Superior temporal gyrus (tissue), 1 donor: Measurements from ENCODE around the gene C4orf46.
"Not testable (repeated sequence)": the region's sequence is repeated elsewhere in the genome, so short reads cannot be mapped to it uniquely, and the experiment has no call there.

ENCODE experiments used
- DNase-seq: peaks from one replicate; pipeline ENCODE4 v3.0.0-alpha.2; 2016; ENCODE audit errors: extremely low spot score

Gene C4orf46

DNA sequence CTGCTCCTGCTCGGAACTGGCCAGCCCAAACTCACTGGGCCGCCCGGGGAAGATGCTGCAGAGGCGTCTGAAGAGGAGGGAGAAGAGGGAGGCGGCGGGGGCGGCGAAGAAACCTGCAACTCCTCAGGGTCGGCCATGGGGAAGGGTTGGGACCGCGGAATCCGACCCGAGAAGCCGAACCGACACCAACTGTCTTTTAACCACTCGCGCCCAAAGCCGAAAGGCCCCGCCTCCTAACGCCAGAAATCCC is at the start of gene C4orf46:
Gene C4orf46 (minus strand): TSS at position 223 of the 250 bp plus-strand sequence. CDS start 86 bp downstream, at position 137.
- no peak for DNase-seq

- no peak for DNase-seq
Observed at GRCh38 chr4:158715802-158716201, 44.1 kb upstream of the C4orf46 start.

DNA sequence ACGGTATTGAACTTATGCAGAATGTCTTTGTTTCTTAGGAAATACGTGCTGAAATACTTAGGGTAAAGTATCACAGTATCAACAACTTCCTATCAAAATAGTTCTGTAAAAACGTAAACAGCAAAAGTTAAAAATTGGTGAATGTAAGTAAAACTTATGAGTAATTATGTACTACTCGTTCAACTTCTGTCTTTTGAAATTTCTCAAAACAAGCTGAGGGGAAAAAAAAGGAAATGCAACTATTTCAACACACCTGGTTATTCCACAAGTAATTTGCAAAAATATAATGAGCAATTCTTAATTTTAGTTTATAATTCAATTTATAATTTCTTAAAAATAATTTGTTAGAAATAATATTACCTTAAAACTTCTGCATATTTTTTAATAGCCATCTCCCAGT is 43.2 kb upstream of the C4orf46 start:
- no peak for DNase-seq

GRCh38 chr4:158712622-158713021 is 40.9 kb upstream of the C4orf46 start:
- DNase-seq = not testable (repeated sequence)

- DNase-seq = peak; percentile 25
Observed at GRCh38 chr4:158710814-158711213, 39.1 kb upstream of the C4orf46 start.

DNA sequence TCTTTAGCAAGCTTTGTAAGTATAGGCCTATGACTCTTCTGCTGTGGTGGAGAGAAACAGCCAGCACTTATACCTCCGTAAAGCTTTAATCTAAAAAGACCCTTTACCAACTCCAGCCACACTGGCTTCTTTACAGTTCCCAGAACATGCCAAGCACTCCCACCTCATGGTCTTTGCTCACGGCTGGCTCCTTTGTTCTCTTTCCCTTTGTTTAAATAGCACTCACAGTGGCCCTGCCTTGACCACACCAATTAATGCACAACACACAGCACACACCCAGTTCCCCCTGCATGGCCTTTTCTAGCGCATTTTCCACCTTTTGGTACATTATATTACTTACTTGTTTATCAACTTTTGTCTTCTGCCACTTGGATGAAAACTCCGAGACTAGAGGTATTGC is 32.6 kb upstream of the C4orf46 start:
- DNase-seq = no peak

DNA sequence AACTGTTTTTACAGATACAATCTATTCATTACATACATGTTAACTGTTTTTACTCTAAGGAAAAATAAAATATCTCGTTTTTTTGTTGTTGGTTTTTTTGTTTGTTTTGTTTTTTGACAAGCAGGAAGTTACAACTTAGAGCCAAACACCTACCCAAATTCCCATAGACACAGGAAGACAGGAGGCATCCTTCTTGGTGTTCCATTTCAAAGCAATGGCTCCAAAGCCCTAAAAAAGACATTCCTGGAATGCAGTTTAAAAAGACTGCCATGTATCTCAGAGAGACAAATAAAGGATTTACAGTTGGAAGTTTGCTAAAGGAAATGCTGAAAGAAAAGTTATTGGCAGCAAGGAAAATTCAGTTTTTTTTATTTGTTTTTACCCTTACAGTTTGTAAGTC is 17.1 kb upstream of the C4orf46 start:
- no peak for DNase-seq

- no peak for DNase-seq
Observed at GRCh38 chr4:158682066-158682465, 10.4 kb upstream of the C4orf46 start.

DNA sequence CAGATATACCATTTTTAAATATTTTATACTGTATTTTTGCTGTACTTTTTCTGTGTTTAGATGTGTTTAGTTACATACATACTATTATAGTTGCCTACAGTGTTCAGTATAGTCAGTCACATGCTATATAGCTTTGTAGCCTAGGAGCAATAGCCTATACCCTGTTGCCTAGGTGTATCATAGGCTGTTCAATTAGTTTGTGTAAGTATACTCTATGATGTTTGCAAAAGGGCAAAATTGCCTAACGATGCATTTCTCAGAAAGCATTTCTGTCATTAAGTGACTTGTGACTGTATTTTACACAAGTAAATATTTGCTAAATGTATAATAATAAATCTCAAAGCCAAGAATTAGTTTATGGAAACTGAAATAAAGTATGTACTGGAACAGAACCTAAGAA is 9.9 kb upstream of the C4orf46 start:
- DNase-seq = no peak

DNA sequence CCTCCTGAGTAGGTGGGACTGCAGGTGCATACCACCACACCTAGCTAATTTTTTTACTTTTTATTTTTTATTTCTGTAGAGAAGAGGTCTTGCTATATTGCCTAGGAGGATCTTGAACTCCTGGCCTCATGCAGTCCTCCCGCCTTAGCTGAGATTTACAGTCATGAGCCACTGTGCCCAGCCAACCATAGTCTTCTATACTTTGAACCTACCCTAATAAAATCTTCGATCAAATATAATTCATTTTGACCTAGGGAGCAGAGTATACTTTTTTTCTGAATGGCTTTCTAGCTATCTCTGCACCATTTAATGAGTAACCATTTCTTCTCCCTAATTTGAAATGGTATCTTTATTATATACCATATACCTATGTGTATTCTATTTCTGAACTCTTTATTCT is 7.1 kb upstream of the C4orf46 start:
- no peak for DNase-seq

DNA sequence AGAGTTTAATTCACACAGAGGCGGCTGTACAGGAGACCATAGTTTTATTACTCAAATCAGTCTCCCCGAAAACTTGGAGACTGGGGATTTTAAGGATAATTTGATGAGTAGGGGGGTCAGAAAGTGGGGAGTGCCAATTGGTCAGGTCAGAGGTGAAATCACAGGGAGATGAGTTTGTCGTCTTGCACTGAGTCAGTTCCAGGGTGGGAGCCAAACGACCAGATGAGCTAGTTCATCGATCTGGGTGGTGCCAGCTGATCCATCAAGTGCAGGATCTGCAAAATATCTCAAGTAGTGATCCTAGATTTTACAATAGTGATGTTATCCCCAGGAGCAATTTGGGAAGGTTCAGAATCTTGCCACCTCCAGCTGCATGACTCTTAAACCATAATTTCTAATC is 4.4 kb upstream of the C4orf46 start:
- DNase-seq = no peak

DNA sequence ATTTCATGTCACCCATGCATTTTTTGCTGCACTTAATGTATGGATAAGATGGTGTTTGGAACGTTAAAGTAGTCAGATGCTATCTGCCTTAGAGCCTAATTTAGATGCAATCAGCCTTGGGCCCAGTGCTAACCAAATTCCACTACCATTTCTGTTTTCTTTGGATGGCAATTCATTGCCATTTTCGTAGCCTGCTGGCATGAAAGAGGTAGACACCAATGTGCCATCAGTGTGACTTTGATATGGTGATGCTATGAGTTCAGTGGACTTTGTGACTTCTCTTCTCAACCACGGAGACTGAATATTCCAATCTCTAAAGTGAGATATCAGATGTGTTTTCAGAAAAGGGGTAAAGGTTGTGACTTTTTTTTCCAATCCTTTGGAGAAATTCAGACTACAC is 1.9 kb upstream of the C4orf46 start:
- no peak for DNase-seq

DNA sequence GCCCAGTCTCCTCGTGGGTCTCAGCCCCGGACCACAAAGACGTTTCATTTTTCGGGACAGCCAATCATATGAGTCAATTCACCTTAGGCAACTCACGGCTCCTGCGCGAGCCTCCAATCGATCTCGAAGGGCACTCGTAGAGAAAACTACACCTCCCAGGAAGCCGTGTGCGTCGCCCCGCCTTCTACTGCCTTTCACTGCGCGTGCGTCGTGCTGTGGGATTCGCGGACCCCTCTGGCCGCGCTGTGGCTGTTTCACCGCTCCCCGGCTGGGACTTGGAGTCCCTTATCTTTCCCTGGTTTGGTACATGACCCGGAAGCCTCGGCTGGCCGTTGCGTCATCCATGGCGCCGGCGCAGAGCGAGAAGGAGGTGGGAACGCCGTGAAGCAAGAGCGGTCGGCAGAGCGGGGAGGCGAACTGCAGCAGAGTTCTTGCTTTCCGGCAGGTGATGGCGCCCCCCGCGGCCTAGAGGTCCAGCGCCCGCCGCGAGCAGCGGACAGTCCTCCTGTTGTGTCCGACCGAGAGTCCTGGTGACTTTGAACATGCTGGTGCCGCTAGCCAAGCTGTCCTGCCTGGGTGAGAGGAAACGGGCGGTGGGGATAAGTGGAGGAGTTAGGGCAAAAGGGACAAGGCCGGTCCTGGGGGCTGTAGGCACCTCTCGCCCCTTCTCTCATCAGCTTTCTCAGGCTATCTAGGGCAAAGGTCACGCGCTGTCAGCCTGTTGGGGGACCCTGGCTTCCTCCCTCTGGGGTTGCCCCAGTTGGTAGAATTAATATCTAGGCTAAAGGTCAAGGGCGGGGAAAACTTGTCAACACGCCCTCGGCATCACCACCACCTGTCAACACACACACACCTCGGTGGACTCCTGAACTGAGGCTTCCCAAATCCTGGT is 474 bp upstream of the C4orf46 start, which contains the start of gene ETFDH:
Gene ETFDH (plus strand): TSS at position 382 of the 892 bp plus-strand sequence. CDS start 161 bp downstream, at position 543.
- DNase-seq = peak; percentile 99

- DNase-seq = peak; percentile 77
Observed at GRCh38 chr4:158670975-158671664, 567 bp downstream of the C4orf46 start.

- peak; percentile 9 for DNase-seq
Observed at GRCh38 chr4:158669310-158669709, 2.4 kb downstream of the C4orf46 start.

GRCh38 chr4:158667651-158668198 is 4.0 kb downstream of the C4orf46 start:
- DNase-seq = no peak

GRCh38 chr4:158666892-158667291 is 4.8 kb downstream of the C4orf46 start:
- no peak for DNase-seq

DNA sequence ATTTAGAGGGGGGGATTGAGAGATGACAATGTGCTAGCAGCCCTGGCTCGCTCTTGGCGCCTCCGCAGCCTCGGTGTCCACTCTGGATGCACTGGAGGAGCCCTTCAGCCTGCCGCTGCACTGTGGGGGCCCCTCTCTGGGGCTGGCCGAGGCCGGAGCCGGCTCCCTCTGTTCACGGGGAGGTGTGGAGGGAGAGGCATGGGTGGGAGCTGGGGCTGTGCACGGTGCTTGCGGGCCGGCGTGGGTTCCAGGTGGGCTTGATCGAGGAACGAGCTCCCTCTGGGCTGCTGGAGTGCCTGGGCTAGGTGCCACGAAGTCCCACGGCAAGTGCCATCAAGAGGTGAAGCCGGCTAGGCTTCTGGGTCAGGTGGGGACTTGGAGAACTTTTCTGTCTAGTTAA is 6.9 kb downstream of the C4orf46 start:
- no peak for DNase-seq

- not testable (repeated sequence) for DNase-seq
Observed at GRCh38 chr4:158663707-158664625, 7.7 kb downstream of the C4orf46 start.

GRCh38 chr4:158663255-158663654 is 8.4 kb downstream of the C4orf46 start:
- DNase-seq = not testable (repeated sequence)

DNA sequence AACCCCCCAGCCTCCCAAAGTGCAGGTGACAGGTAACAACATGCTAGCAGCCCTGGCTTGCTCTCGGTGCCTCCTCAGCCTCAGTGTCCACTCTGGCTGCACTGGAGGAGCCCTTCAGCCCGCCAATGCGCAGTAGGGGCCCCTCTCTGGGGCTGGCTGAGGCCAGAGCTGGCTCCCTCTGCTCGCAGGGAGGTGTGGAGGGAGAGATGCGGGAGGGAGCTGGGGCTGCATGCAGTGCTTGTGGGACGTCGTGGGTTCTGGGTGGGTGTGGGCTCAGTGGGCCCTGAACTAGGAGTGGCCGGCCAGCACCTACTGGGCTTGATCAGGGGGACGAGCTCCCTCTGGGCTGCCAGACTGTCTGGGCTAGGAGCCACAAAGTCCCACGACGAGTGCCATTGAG is 14.4 kb downstream of the C4orf46 start:
- DNase-seq = no peak

DNA sequence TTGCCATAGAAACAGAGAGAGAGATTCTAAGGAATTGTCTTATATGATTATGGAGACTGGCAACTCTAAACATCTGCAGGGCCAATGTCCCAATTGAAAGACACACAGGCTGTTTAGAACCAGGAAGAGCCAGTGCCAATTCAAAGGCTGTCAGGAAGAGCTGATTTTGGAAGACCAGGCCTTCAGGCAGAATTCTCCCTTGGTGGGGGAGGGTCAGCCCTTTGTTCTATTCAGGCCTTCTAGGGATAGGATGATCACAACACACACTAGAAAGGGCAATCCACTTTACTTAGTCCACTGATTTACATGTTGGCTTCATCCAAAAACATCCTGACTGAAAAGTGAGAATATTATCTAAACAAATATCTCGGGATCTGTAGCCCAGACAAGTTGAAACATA is 15.2 kb downstream of the C4orf46 start:
- peak; percentile 3 for DNase-seq
